Stimulated activated CD4-positive, alpha-beta T cell treated with anti-CD3 and anti-CD28 coated beads, Interleukin-1b, Interleukin-23, amount 100 ng/mL, for 24 hours (primary cell): Measurements from ENCODE around the gene CRYBG2.
"Not testable (repeated sequence)": the region's sequence is repeated elsewhere in the genome, so short reads cannot be mapped to it uniquely, and the experiment has no call there.

Experiments used
- DNase-seq, 4 experiments: peaks; one replicate each; pipeline ENCODE4 v3.0.0-alpha.2; 2020; ENCODE audit warnings: low read depth in 4 of 4, low spot score in 1 of 4

Gene CRYBG2, protein sequence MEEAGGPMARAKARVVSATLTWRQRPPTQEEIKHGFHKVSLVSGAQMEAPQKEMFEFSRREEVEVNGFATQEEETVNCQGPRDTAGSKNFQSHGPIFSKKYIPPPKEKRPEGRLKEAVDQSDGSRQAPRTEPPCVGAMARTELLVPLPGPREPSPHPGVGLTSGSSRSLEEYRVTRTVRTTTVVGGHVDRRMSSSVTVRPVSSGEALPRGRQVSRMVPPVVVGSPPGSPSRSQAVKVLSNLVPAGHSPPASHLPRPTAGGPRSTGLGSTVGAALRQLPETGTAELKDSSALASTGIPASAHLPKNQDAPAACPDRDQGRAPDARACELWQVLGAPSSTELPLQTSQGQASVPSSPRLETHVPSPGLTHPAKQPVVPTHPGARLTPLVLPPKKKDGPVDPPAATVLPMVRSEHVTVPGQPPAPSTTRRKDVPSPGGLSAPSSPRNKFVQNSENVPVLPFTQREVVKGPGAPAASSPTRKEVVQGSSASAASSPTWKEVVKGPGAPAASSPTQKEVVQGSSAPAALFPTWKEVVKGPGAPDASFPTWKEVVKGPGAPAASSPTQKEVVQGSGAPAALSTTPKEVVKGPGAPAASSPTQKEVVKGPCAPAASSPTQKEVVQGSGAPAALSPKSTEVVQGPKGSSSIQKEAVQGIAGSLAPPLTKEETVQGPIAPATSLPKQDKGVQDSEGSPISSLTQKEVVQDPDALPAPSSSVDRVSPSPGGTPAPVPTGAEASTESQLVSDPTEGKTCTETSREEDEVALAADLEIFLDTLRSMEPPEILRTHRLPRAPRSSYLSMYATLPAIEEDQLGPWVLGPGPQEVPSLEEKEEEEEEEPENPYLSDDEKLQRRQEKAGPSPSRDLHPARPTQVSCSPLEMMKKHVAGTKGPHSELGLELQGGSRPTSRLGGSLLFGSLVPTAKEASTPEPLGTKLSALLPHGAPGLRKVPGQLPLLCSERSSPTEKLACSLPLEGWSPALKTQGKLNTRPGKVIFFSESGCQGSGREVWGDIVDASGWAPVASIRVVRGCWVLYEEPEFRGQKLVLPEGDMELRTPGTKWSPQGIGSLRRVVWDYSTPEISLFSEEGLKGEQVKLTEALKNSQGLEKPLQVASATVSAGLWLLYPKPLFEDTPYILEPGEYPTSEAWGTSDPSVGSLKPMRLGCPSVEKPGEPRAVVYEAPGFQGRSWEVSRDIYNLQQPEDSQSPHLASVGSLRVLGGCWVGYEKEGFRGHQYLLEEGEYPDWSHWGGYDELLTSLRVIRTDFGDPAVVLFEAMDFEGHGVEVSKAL (N-terminal part only)

GRCh38 chr1:26353976-26354820 lies at the start of gene CRYBG2:
CRYBG2 (minus strand) TSS chr1:26354130; CDS start chr1:26346657, 7,473 bp downstream.
- no peak for DNase-seq

DNA sequence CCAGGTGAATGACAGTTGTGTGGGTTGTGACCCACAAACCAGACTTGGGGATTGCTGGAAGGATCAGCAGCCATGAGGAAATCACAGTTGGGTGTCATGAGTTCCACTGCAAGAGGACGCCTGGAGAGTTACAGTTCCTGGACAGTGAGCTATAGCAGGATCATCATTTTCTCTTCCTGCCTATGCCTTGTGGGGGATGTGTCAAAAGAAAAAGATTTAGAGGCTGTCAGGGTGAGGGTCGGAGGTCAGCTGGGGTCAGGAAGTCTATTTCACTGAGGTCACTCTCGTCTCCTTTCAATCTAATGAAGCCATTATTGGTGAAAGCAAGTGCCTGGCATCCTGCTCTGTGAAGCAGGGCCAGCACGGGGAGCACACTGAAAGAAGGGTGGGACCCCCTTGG lies 49.7 kb upstream of the CRYBG2 start:
- no peak for DNase-seq

GRCh38 chr1:26401891-26402290 lies 48.0 kb upstream of the CRYBG2 start:
- DNase-seq, result no peak

DNA sequence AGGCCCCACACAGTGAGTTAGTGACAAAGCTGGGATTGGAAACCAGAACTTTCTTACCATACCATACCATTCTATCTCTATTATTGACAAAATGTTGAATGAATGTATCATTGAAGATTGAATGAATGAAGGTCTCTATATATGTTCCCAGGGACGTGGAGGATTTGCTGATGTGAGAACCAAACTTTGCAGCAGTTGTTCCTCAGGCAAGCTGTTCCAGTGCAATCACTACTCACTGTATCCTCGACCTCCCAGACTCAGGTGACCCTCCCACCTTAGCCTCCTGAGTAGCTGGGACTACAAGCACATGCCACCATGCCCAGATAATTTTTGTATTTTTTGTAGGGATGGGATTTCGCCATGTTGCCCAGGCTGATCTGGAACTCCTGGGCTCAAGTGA lies 45.1 kb upstream of the CRYBG2 start:
- no peak for DNase-seq

GRCh38 chr1:26395754-26396153 lies 41.8 kb upstream of the CRYBG2 start:
- DNase-seq, result no peak

- DNase-seq, result no peak
Measured at GRCh38 chr1:26391450-26391849, 37.5 kb upstream of the CRYBG2 start.

- no peak for DNase-seq
Measured at GRCh38 chr1:26389604-26390247, 35.8 kb upstream of the CRYBG2 start.

- DNase-seq, result no peak
Measured at GRCh38 chr1:26388791-26389445, 35.0 kb upstream of the CRYBG2 start.

GRCh38 chr1:26387447-26387846 lies 33.5 kb upstream of the CRYBG2 start:
- DNase-seq, result no peak

DNA sequence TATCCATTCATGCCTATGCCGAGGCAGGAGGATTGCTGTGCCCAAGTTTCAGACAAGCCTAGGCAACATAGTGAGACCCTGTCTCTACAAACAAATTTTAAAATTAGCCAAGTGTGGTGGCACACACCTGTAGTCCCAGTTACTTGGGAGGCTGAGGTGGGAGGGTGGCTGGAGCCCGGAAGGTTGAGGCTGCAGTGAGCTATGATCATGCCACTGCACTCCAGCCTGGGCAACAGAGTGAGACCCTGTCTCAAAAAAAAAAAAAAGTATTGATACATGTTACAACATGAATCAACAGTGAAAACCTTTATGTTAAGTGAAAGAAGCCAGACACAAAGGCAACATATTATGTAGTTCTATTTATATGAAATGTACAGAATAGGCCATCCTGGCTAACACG lies 31.1 kb upstream of the CRYBG2 start:
- DNase-seq, result not testable (repeated sequence)

DNA sequence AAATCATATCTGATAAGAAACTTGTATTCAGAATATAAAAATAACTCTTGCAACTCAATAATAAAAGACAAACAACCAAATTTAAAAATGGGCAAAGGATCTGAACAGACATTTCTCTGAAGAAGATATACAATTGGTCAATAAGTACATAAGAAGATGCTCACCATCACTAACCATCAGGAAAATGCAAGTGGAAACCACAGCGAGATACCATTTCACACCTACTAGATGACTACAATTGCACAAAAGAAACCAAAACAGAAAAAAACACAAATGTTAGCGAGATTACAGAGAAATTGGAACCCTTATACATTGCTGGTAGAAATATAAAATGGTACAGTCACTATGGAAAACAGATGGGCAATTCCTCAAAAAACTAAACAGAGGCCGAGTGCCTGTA lies 30.1 kb upstream of the CRYBG2 start:
- DNase-seq, result no peak

- DNase-seq, result no peak
Measured at GRCh38 chr1:26378879-26379251, 24.9 kb upstream of the CRYBG2 start.

GRCh38 chr1:26378088-26378878 lies 24.4 kb upstream of the CRYBG2 start:
- DNase-seq, result peak; percentile 21 to 56 (median 36)

- DNase-seq, result no peak
Measured at GRCh38 chr1:26376050-26376449, 22.1 kb upstream of the CRYBG2 start.

DNA sequence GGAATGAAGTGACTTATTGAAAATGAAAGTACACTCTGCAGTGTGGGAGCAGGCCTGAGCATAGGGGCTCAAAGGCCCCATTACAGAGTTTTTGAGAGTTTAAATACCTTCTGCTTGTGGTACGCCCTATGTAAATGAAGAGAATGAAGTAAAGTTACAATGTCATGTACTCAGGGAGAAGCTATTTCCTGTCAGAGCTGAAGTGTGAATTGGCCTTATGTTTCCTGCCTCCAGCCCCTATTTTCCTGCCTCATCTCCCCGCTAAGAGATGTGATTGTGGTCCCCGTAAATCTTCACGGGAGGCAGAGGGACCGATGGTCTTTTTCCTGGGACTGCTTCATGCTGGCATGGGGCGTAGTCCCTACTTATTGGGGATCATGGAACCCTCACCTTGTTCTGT lies 21.2 kb upstream of the CRYBG2 start:
- DNase-seq, result no peak

- not testable (repeated sequence) for DNase-seq
Measured at GRCh38 chr1:26374361-26374760, 20.4 kb upstream of the CRYBG2 start.

- DNase-seq, result no peak
Measured at GRCh38 chr1:26373789-26374188, 19.9 kb upstream of the CRYBG2 start.

GRCh38 chr1:26373281-26373680 lies 19.4 kb upstream of the CRYBG2 start:
- DNase-seq, result no peak

GRCh38 chr1:26372611-26373010 lies 18.7 kb upstream of the CRYBG2 start, which contains the start of gene ZNF683:
ZNF683 (minus strand) TSS chr1:26372750; CDS start chr1:26368571, 4,179 bp downstream.
- not testable (repeated sequence) for DNase-seq
